MCF 10A (cell line): ENCODE measurements around the gene PRR12. TPM values are rescaled to one million over a fixed set of nuclear protein-coding genes. Genes with fewer than 3 reads are reported as not detected.

Experiments
- BruUV-seq: library from RNA; stranded (reverse); fragments of 400-500 nt; replicated peaks from 2 replicates; lab custom pipeline; 2021; lab: Mats Ljungman, UMichigan
- CTCF ChIA-PET: fragments of 300-600 bp; sonication (Branson Sonifier 250); formaldehyde crosslinking; extraction: SDS; loops from one replicate; lab custom pipeline; 2021; ENCODE audit warnings: antibody characterized with exemption, inconsistent platforms; lab: Yijun Ruan, JAX
- POLR2A ChIA-PET: fragments of 300-600, 350-650 bp; sonication (Branson Sonifier 250); formaldehyde crosslinking; extraction: SDS; loops from one replicate; lab custom pipeline; 2020; ENCODE audit warnings: antibody characterized with exemption, inconsistent platforms; lab: Yijun Ruan, JAX
- DNase-seq: peaks from one replicate; pipeline ENCODE4 v3.0.0-alpha.2; 2018; ENCODE audit not compliant: unreplicated experiment
- H3K27ac Mint-ChIP-seq: one replicate; pipeline ENCODE4 v1.8.0; 2022; ENCODE audit warnings: mild to moderate bottlenecking, low read depth, mixed read lengths; ENCODE audit not compliant: unreplicated experiment
- H3K27me3 Mint-ChIP-seq: one replicate; pipeline ENCODE4 v1.8.0; 2022; ENCODE audit warnings: mixed read lengths; ENCODE audit not compliant: insufficient read depth, unreplicated experiment
- H3K36me3 Mint-ChIP-seq: one replicate; pipeline ENCODE4 v1.8.0; 2022; ENCODE audit warnings: mild to moderate bottlenecking, moderate library complexity, mixed read lengths; ENCODE audit not compliant: insufficient read depth, unreplicated experiment
- H3K4me1 Mint-ChIP-seq: one replicate; pipeline ENCODE4 v1.8.0; 2022; ENCODE audit warnings: mixed read lengths; ENCODE audit not compliant: insufficient read depth, unreplicated experiment
- H3K4me3 Mint-ChIP-seq: one replicate; pipeline ENCODE4 v1.8.0; 2022; ENCODE audit warnings: mild to moderate bottlenecking, moderate library complexity, mixed read lengths; ENCODE audit not compliant: unreplicated experiment
- H3K9me3 Mint-ChIP-seq: one replicate; pipeline ENCODE4 v1.8.0; 2022; ENCODE audit warnings: mixed read lengths; ENCODE audit not compliant: unreplicated experiment
- intact Hi-C: fragments of 100-400 bp; cut with micrococcal nuclease; formaldehyde crosslinking; loops from 2 replicates; pipeline ENCODE4 v1.14.1; 2022
- total RNA-seq: library from RNA; stranded (reverse); gene quantifications from 2 replicates; pipeline ENCODE4 v1.2.3, GENCODE V29; 2022
- TF ChIP-seq, protein P1 (sequence below): fragments of 200-600 bp; IDR thresholded peaks from one replicate; pipeline ENCODE4 v1.8.0; 2022; ENCODE audit warnings: antibody characterized with exemption, mild to moderate bottlenecking; ENCODE audit not compliant: unreplicated experiment

PRR12 gene
- total RNA-seq, 1 experiment from 2014 or later: 19.0 TPM

DNA sequence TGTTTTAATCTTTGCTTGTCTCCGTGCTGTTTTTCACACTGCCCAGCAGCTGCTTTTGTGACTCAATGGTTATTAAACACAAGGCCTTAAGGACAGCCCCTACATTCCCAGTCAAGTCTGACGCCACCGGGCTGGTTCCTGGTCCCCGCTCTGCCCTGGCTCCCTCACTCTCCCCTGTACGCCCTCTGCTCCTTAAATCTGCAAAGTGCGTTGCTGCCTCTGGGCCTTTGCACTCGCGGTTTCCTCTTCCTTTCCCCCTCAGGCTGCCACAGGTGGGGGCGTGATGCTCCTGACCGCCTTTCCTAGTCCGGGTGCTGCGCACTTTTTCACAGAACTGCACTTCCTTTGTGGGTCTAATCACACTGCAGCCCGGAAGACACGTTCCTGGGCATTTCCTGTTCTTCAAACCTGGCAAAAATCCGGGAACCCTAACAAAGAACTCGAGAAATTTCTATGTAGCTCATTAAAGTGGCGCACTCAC is 36.2 kb upstream of the PRR12 start:
- POLR2A ChIA-PET: interaction anchor here (0.6 to 2.0 kb wide), 3 partner anchors 15 to 103 kb away, joined by 3 to 10 read pairs (median 3); partner anchors contain the start of genes NOSIP and PIH1D1

DNA sequence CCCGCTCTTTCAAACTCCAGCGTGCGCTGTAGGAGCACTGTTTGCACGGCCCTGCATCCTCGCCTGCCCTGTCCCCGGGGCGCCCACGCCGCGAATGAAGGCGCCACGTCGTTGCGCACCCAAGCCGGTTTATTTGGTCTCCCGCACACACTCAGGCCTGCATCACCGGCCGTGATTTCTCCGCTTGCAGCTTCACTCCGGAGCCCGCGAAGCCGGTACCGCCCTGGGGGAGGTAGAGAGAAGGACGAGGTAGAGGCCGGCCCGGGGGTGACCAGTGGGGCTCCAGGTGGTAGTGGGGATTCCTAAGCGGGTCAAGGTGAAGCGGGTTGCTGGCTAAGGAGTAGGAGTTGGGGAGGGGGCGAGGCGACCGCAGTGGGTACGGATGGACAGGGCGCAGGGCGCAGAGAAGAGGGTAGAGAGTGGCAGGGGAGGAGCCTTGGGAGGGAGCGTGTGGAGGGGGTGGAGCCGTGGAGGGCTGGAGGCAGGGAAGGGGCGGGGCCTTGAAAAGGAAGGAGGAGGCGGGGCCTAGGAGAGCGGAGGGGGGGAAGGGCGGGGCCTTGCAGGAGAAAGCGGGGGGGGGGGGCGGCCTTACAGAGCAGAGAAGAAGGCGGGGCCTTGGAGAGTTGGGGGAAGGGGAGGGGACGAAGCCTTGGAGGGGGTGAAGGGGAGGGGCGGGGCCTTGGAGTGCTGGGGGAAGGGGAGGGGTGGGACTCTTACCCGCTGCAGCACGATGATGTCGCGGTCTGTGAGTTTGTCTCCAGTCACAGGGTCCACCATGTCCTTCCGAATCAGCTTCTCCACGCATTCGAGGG is 35.2 kb upstream of the PRR12 start:
- H3K27me3 Mint-ChIP-seq: no peaks in the 10 kb centered on the region
- TF ChIP-seq, protein P1, sequence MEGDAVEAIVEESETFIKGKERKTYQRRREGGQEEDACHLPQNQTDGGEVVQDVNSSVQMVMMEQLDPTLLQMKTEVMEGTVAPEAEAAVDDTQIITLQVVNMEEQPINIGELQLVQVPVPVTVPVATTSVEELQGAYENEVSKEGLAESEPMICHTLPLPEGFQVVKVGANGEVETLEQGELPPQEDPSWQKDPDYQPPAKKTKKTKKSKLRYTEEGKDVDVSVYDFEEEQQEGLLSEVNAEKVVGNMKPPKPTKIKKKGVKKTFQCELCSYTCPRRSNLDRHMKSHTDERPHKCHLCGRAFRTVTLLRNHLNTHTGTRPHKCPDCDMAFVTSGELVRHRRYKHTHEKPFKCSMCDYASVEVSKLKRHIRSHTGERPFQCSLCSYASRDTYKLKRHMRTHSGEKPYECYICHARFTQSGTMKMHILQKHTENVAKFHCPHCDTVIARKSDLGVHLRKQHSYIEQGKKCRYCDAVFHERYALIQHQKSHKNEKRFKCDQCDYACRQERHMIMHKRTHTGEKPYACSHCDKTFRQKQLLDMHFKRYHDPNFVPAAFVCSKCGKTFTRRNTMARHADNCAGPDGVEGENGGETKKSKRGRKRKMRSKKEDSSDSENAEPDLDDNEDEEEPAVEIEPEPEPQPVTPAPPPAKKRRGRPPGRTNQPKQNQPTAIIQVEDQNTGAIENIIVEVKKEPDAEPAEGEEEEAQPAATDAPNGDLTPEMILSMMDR: no peak
- H3K9me3 Mint-ChIP-seq: no peaks in the 10 kb centered on the region
- intact Hi-C loops: no loop called here
- CTCF ChIA-PET: interaction anchor here (7.3 kb wide), 1 partner anchor 15 kb away, joined by 89 read pairs; no protein-coding TSS in a partner anchor
- no TSS peak for BruUV-seq
- no peak overlapping the region for H3K27ac Mint-ChIP-seq
- POLR2A ChIA-PET: no interaction called here
- H3K4me1 Mint-ChIP-seq: peaks cover 12% of the 10 kb centered on the region
- H3K36me3 Mint-ChIP-seq: peaks cover 45% of the 10 kb centered on the region
- DNase-seq: no peak
- no peak overlapping the region for H3K4me3 Mint-ChIP-seq

More for the DNA sequence above, 36.2 kb upstream of the PRR12 start:
- Mint-ChIP-seq H3K27ac (no peak overlapping the region), H3K4me1 (peaks cover 12% of the 10 kb centered on the region), H3K4me3 (no peak overlapping the region), H3K27me3 (no peaks in the 10 kb centered on the region), H3K9me3 (no peaks in the 10 kb centered on the region), H3K36me3 (peaks cover 38% of the 10 kb centered on the region)
- intact Hi-C loops: no loop called here
- CTCF ChIA-PET: interaction anchor here (0.6 to 7.3 kb wide), 4 partner anchors 8 to 164 kb away, joined by 3 to 89 read pairs (median 17); no protein-coding TSS in a partner anchor
- TF ChIP-seq, protein P1: no peak
- BruUV-seq: no TSS peak
- DNase-seq: no peak

DNA sequence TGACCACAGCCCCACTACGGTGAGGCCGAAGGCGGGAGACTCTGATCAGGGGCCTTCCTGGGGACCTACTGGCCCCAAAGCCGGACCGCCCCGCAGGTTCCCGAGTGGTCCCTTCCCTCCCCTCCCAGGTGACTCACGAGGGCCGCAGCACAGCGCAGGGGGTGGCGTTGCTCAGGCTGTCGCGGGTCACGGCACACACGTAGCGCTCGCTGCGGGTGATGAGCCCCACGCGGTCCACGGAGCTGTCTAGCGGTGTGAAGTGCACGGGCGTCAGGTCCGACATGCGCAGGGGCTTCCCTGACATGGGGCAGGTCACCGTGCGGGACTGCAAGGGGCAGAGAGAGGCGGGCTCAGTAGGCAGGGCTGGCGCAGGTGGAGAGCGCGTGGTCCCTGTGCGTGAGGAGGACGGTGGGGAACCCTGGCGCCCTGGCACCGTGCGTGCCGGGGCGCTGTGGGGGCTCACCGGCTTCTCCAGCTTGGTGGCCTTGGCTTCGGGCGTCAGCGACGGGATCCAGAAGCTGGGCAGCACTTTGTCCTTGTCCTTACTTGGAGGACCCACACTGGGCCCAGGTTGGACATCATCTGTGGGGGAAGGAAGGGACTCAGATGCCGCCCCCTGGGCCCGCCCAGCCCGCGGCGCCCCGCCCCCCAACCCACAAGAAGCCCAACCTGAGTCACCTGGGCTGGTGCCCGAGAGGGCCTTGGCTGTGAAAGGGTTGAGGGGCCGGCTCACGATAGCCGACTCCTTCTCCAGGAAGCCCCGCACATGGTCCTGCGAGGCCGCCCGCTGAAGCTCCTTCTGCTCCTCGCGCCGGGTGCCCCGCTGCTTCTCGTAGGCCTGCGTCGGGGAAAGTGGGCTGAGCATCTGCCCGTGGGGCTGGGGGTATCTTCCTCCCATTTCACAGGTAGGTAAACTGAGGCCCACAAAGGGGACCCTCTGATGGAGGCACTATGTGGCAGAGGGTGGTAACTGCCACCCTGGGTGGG is 34.3 kb upstream of the PRR12 start:
- peaks cover 45% of the 10 kb centered on the region for H3K36me3 Mint-ChIP-seq
- intact Hi-C loops: no loop called here
- no peak overlapping the region for H3K4me3 Mint-ChIP-seq
- peaks cover 12% of the 10 kb centered on the region for H3K4me1 Mint-ChIP-seq
- POLR2A ChIA-PET: interaction anchor here (0.5 to 0.6 kb wide), 2 partner anchors 23 to 143 kb away, joined by 3 read pairs; no protein-coding TSS in a partner anchor
- H3K27me3 Mint-ChIP-seq: no peaks in the 10 kb centered on the region
- CTCF ChIA-PET: interaction anchor here (0.5 to 7.3 kb wide), 3 partner anchors 9 to 104 kb away, joined by 3 to 89 read pairs (median 29); no protein-coding TSS in a partner anchor
- H3K9me3 Mint-ChIP-seq: no peaks in the 10 kb centered on the region
- DNase-seq: no peak
- TSS peak; percentile 30 for BruUV-seq
- H3K27ac Mint-ChIP-seq: no peak overlapping the region
- TF ChIP-seq, protein P1: no peak
